HG02571 (cell line): ENCODE data around the gene POTEI.
"Not testable (repeated sequence)": the region's sequence is repeated elsewhere in the genome, so short reads cannot be mapped to it uniquely, and the experiment has no call there.

Experiments
- ATAC-seq: cut with Tn5 transposase; IDR thresholded peaks from one replicate; pipeline ENCODE4 v1.9.1; 2021; ENCODE audit warnings: mild to moderate bottlenecking, moderate library complexity; ENCODE audit not compliant: unreplicated experiment

Gene POTEI

GRCh38 chr2:130491073-130491472 is 18.1 kb downstream of the POTEI start:
- ATAC-seq: not testable (repeated sequence)

GRCh38 chr2:130455413-130455812 is 53.7 kb downstream of the POTEI start:
- ATAC-seq: not testable (repeated sequence)

GRCh38 chr2:130454712-130455083 is 54.4 kb downstream of the POTEI start:
- not testable (repeated sequence) for ATAC-seq

- not testable (repeated sequence) for ATAC-seq
Observed at GRCh38 chr2:130453955-130454711, 55.0 kb downstream of the POTEI start.

GRCh38 chr2:130452897-130453296 is 56.2 kb downstream of the POTEI start:
- ATAC-seq: not testable (repeated sequence)

GRCh38 chr2:130451823-130452222 is 57.3 kb downstream of the POTEI start:
- not testable (repeated sequence) for ATAC-seq

GRCh38 chr2:130451278-130451677 is 57.9 kb downstream of the POTEI start:
- ATAC-seq: not testable (repeated sequence)

GRCh38 chr2:130450366-130450765 is 58.8 kb downstream of the POTEI start:
- ATAC-seq: not testable (repeated sequence)

- not testable (repeated sequence) for ATAC-seq
Observed at GRCh38 chr2:130427631-130428030, 81.5 kb downstream of the POTEI start.

- not testable (repeated sequence) for ATAC-seq
Observed at GRCh38 chr2:130418845-130419244, 90.3 kb downstream of the POTEI start.

GRCh38 chr2:130416693-130417092 is 92.4 kb downstream of the POTEI start:
- ATAC-seq: not testable (repeated sequence)
